PFSK-1 (cell line): Measurements from ENCODE around the gene PLCH2.

Experiments
- FOXP2 ChIP-seq: optimal IDR thresholded peaks from 2 replicates; pipeline ENCODE3; 2011; ENCODE audit warnings: borderline replicate concordance, control low read depth, inconsistent platforms; ENCODE audit not compliant: insufficient read depth; ENCODE audit errors: extremely low read length, extremely low read depth
- POLR2AphosphoS5 ChIP-seq: IDR thresholded peaks from 2 replicates; pipeline ENCODE4 v1.6.1; 2012; ENCODE audit warnings: low read depth, mild to moderate bottlenecking, control low read depth, low read length, moderate library complexity
- REST ChIP-seq, 2 experiments: IDR thresholded peaks; 2 replicates each; pipeline versions ENCODE4 v1.6.1 to v1.8.0; 2011 to 2012; ENCODE audit warnings: low read depth in 2 of 2, low read length in 2 of 2, control low read depth in 1 of 2, inconsistent platforms in 1 of 2, mild to moderate bottlenecking in 1 of 2, moderate library complexity in 1 of 2; ENCODE audit not compliant: insufficient read depth in 1 of 2
- SIN3A ChIP-seq: IDR thresholded peaks from 2 replicates; pipeline ENCODE4 v1.6.1; 2012; ENCODE audit warnings: mild to moderate bottlenecking, low read length, moderate library complexity, borderline replicate concordance; ENCODE audit not compliant: insufficient read depth
- TAF1 ChIP-seq: IDR thresholded peaks from 2 replicates; pipeline ENCODE4 v1.6.1; 2012; ENCODE audit warnings: low read length, control low read depth, borderline replicate concordance; ENCODE audit not compliant: insufficient read depth

PLCH2 gene

GRCh38 chr1:2494323-2494693, 18.2 kb downstream of the PLCH2 start:
- TF ChIP-seq REST (IDR thresholded peaks at IDR 0.05; ENCODE audit: insufficient read depth in 1 of 2, low read depth in 2 of 2, low read length in 2 of 2) = no peak

- TF ChIP-seq FOXP2 = no peak
- TF ChIP-seq TAF1 = no peak
- TF ChIP-seq REST (IDR thresholded peaks at IDR 0.05; ENCODE audit: insufficient read depth in 1 of 2, low read depth in 2 of 2, low read length in 2 of 2) = no peak
- no peak for TF ChIP-seq POLR2AphosphoS5
- TF ChIP-seq SIN3A = no peak
These were observed 18.9 kb downstream of the PLCH2 start for GRCh38 chr1:2495026-2495425.

GRCh38 chr1:2495546-2495945, 19.5 kb downstream of the PLCH2 start:
- no peak for TF ChIP-seq POLR2AphosphoS5

- TF ChIP-seq TAF1 (no peak), REST (IDR thresholded peaks at IDR 0.05; ENCODE audit: insufficient read depth in 1 of 2, low read depth in 2 of 2, low read length in 2 of 2) (no peak), SIN3A (no peak), POLR2AphosphoS5 (no peak), FOXP2 (no peak)
These were observed 20.1 kb downstream of the PLCH2 start for GRCh38 chr1:2496087-2496622.

- TF ChIP-seq REST (IDR thresholded peaks at IDR 0.05; ENCODE audit: insufficient read depth in 1 of 2, low read depth in 2 of 2, low read length in 2 of 2) (no peak), SIN3A (no peak), TAF1 (no peak), FOXP2 (no peak), POLR2AphosphoS5 (no peak)
These were observed 20.7 kb downstream of the PLCH2 start for GRCh38 chr1:2496746-2497145.

GRCh38 chr1:2497891-2498290, 21.8 kb downstream of the PLCH2 start:
- TF ChIP-seq FOXP2 (no peak), SIN3A (no peak), POLR2AphosphoS5 (no peak), TAF1 (no peak), REST (IDR thresholded peaks at IDR 0.05; ENCODE audit: insufficient read depth in 1 of 2, low read depth in 2 of 2, low read length in 2 of 2) (no peak)
